Limb (tissue), 2 donors: Measurements from ENCODE around the gene ONECUT1.

Source experiments
- DNase-seq, 2 donors: peaks; one replicate each; pipeline ENCODE4 v3.0.0-alpha.2; 2016; ENCODE audit errors: extremely low spot score in 2 of 2

The ONECUT1 gene

GRCh38 chr15:52733696-52734255 lies 56.4 kb downstream of the ONECUT1 start:
- no peak for DNase-seq

- DNase-seq = no peak
Measured at GRCh38 chr15:52733088-52733487, 57.0 kb downstream of the ONECUT1 start.

- DNase-seq = no peak
Measured at GRCh38 chr15:52732551-52732950, 57.6 kb downstream of the ONECUT1 start.

- no peak for DNase-seq
Measured at GRCh38 chr15:52731732-52732470, 58.2 kb downstream of the ONECUT1 start.

GRCh38 chr15:52731004-52731403 lies 59.1 kb downstream of the ONECUT1 start:
- DNase-seq = no peak

GRCh38 chr15:52730594-52730993 lies 59.5 kb downstream of the ONECUT1 start:
- DNase-seq = no peak

GRCh38 chr15:52730173-52730572 lies 60.0 kb downstream of the ONECUT1 start:
- no peak for DNase-seq

- DNase-seq = no peak
Measured at GRCh38 chr15:52728899-52729298, 61.2 kb downstream of the ONECUT1 start.

- DNase-seq = no peak
Measured at GRCh38 chr15:52727815-52728214, 62.3 kb downstream of the ONECUT1 start.

- DNase-seq = no peak
Measured at GRCh38 chr15:52726195-52726594, 63.9 kb downstream of the ONECUT1 start.

- DNase-seq = no peak
Measured at GRCh38 chr15:52718551-52718950, 71.6 kb downstream of the ONECUT1 start.

- DNase-seq = no peak
Measured at GRCh38 chr15:52717924-52718323, 72.2 kb downstream of the ONECUT1 start.

- DNase-seq = no peak
Measured at GRCh38 chr15:52717481-52717880, 72.7 kb downstream of the ONECUT1 start.

- no peak for DNase-seq
Measured at GRCh38 chr15:52716536-52716935, 73.6 kb downstream of the ONECUT1 start.

GRCh38 chr15:52715411-52715810 lies 74.7 kb downstream of the ONECUT1 start:
- DNase-seq = no peak

GRCh38 chr15:52714968-52715367 lies 75.2 kb downstream of the ONECUT1 start:
- no peak for DNase-seq

- no peak for DNase-seq
Measured at GRCh38 chr15:52710708-52711389, 79.3 kb downstream of the ONECUT1 start.

GRCh38 chr15:52710050-52710707 lies 80.0 kb downstream of the ONECUT1 start:
- no peak for DNase-seq

- no peak for DNase-seq
Measured at GRCh38 chr15:52709187-52709981, 80.8 kb downstream of the ONECUT1 start.
